Coronary artery (tissue), 2 donors: ENCODE results near the gene KCTD19.
"Not testable (repeated sequence)": the region's sequence is repeated elsewhere in the genome, so short reads cannot be mapped to it uniquely, and the experiment has no call there.

ENCODE experiments used
- DNase-seq: peaks from one replicate; pipeline ENCODE4 v3.0.0-alpha.2; 2017; ENCODE audit warnings: low spot score
- H3K27ac ChIP-seq, 2 donors: fragments of 200-600 bp; sonication (generic); one replicate each; pipeline ENCODE4 v1.5.1; 2016 to 2019
- H3K4me3 ChIP-seq: fragments of 200-600 bp; sonication (generic); 2 replicates; pipeline ENCODE4 v1.5.1; 2016; ENCODE audit warnings: mild to moderate bottlenecking, moderate library complexity
- TF ChIP-seq, protein P1 (sequence below): fragments of 200-600 bp; sonication (generic); IDR thresholded peaks from one replicate; pipeline ENCODE4 v1.5.1; 2019; ENCODE audit warnings: antibody characterized with exemption

The KCTD19 gene

DNA sequence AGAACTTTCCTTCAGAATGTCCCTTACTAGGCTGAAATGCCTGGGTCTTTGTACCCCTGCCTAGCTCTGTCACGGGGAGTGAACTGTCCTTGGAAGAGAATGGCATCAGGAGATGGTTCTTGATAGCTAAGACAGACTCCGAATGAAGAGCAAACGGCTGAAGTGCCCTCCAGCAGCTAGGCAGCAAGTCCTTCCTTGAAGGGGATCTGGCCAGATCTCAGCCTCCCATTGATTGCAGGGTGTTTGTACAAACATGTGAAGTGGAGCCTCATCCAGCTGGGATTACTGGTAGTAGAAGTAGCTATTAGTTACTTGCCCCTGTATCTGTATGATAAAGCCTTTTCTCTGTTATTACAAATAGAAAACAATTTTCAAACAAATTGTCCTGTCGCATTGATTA lies 31.0 kb upstream of the KCTD19 start:
- H3K27ac ChIP-seq, result no peak overlapping the region
- no peak for DNase-seq
- TF ChIP-seq, protein P1, sequence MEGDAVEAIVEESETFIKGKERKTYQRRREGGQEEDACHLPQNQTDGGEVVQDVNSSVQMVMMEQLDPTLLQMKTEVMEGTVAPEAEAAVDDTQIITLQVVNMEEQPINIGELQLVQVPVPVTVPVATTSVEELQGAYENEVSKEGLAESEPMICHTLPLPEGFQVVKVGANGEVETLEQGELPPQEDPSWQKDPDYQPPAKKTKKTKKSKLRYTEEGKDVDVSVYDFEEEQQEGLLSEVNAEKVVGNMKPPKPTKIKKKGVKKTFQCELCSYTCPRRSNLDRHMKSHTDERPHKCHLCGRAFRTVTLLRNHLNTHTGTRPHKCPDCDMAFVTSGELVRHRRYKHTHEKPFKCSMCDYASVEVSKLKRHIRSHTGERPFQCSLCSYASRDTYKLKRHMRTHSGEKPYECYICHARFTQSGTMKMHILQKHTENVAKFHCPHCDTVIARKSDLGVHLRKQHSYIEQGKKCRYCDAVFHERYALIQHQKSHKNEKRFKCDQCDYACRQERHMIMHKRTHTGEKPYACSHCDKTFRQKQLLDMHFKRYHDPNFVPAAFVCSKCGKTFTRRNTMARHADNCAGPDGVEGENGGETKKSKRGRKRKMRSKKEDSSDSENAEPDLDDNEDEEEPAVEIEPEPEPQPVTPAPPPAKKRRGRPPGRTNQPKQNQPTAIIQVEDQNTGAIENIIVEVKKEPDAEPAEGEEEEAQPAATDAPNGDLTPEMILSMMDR, result no peak
- H3K4me3 ChIP-seq, result no peak overlapping the region

GRCh38 chr16:67356396-67356795 lies 29.9 kb upstream of the KCTD19 start:
- no peak for DNase-seq
- no peak overlapping the region for H3K4me3 ChIP-seq
- TF ChIP-seq, protein P1, result no peak

GRCh38 chr16:67352463-67352862 lies 25.9 kb upstream of the KCTD19 start:
- not testable (repeated sequence) for DNase-seq, H3K27ac ChIP-seq, H3K4me3 ChIP-seq

More at GRCh38 chr16:67356396-67356795, 29.9 kb upstream of the KCTD19 start:
- H3K27ac ChIP-seq, result no peak overlapping the region

GRCh38 chr16:67350324-67350723 lies 23.8 kb upstream of the KCTD19 start:
- TF ChIP-seq, protein P1, result no peak
- DNase-seq, result no peak
- Histone ChIP-seq H3K27ac (no peak overlapping the region), H3K4me3 (no peak overlapping the region)

- H3K4me3 ChIP-seq, result no peak overlapping the region
- no peak for DNase-seq
- H3K27ac ChIP-seq, result no peak overlapping the region
- TF ChIP-seq, protein P1, result no peak
Measured at GRCh38 chr16:67349172-67349571, 22.6 kb upstream of the KCTD19 start.

GRCh38 chr16:67346341-67346740 lies 19.8 kb upstream of the KCTD19 start:
- TF ChIP-seq, protein P1, result no peak
- no peak for DNase-seq
- H3K27ac ChIP-seq, result no peak overlapping the region
- H3K4me3 ChIP-seq, result no peak overlapping the region

- no peak overlapping the region for H3K4me3 ChIP-seq
- TF ChIP-seq, protein P1, result no peak
- H3K27ac ChIP-seq, result no peak overlapping the region
- DNase-seq, result no peak
Measured at GRCh38 chr16:67345401-67345800, 18.9 kb upstream of the KCTD19 start.

DNA sequence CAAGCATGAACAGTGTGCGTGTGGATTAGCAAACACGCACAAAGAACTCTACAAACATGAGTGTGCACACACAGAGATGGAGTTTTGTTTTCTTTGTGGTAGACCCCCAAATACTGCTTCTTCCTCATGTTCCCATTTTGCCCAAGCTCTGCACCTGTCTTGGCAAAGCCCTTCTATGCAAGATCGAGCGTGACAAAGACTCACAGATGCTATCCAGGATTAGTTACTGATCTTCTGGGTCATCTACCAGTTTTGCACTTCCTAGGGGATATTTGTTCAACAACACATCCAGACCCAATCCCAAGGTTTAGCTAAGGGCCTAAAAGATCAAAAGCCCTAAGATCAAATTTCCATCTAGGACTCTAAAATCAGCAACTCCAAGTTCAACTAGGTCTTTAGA lies 16.1 kb upstream of the KCTD19 start:
- DNase-seq, result no peak
- no peak overlapping the region for H3K4me3 ChIP-seq
- H3K27ac ChIP-seq, result no peak overlapping the region
- TF ChIP-seq, protein P1, result no peak
